Activated CD4-positive, alpha-beta memory T cell treated with anti-CD3 and anti-CD28 coated beads, Interleukin-2, amount 10 ng/mL, durations not matched to agents 7 days and 5 days (primary cell): ENCODE results near the gene RASSF5. TPM values are rescaled to one million over a fixed set of nuclear protein-coding genes. Genes with fewer than 3 reads are reported as not detected.
"Not testable (repeated sequence)": the region's sequence is repeated elsewhere in the genome, so short reads cannot be mapped to it uniquely, and the experiment has no call there.

ENCODE experiments used
- CTCF ChIA-PET: fragments of 350-600 bp; sonication (Branson Sonifier 250); formaldehyde crosslinking; loops from one replicate; lab custom pipeline; 2021; ENCODE audit warnings: antibody characterized with exemption, inconsistent platforms; lab: Charles Lee
- POLR2A ChIA-PET: fragments of 350-600 bp; sonication (Branson Sonifier 250); formaldehyde crosslinking; loops from one replicate; lab custom pipeline; 2021; ENCODE audit warnings: antibody characterized with exemption; lab: Charles Lee
- DNase-seq: peaks from one replicate; pipeline ENCODE4 v3.0.0-alpha.2; 2020
- H3K27ac Mint-ChIP-seq: one replicate; pipeline ENCODE4 v1.8.0; 2021; ENCODE audit warnings: mild to moderate bottlenecking, mixed read lengths
- H3K27me3 Mint-ChIP-seq: one replicate; pipeline ENCODE4 v1.8.0; 2021; ENCODE audit warnings: mixed read lengths
- H3K36me3 Mint-ChIP-seq: one replicate; pipeline ENCODE4 v1.8.0; 2021; ENCODE audit warnings: low read depth, mixed read lengths
- H3K4me1 Mint-ChIP-seq: one replicate; pipeline ENCODE4 v1.8.0; 2021; ENCODE audit warnings: mixed read lengths
- H3K4me3 Mint-ChIP-seq: one replicate; pipeline ENCODE4 v1.8.0; 2021; ENCODE audit warnings: mild to moderate bottlenecking, mixed read lengths
- H3K9me3 Mint-ChIP-seq: one replicate; pipeline ENCODE4 v1.8.0; 2021; ENCODE audit warnings: mixed read lengths
- total RNA-seq, 2 experiments: library from RNA; stranded (reverse); gene quantifications; one replicate each; pipeline ENCODE4 v1.2.3, GENCODE V29; 2021

The RASSF5 gene
- total RNA-seq, 2 experiments from 2014 or later: 213 to 216 TPM

DNA sequence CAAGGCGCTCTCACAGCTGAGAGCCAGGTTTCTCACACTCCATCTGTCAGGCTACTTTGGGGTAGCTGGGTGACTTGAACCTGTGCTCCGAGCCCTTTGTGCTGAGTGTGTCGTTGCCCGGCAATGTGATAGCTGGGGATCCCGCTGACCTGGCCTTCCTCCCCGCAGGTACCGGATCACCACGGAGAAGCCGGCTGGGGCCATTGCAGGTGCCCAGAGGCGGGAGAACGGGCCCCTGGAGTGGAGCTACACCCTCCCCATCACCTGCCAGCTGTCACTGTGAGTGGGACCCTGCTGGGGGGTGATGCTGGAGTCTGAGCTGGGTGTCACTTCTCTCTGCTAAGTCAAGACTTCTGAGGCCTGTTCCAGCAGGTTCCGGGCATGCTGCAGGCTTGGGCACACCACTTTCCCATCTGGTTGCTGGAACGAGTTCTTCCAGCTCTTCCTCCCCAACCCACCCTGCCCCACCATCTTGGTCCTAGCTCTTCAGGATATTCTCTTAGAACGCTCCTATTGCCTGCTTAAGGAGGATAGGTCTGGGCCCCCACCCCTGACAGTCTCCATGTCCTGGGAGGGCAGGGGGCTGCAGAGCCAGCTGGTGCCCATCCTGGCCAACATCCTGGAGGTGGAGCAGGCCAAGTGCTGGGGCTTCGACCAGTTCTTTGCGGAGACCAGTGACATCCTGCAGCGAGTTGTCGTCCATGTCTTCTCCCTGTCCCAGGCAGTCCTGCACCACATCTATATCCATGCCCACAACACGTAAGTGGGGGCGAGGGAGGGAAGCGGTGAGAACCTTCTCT, 29.6 kb upstream of the RASSF5 start:
- POLR2A ChIA-PET: no interaction called here
- peaks cover 84% of the 10 kb centered on the region for H3K36me3 Mint-ChIP-seq
- peaks cover 25% of the 10 kb centered on the region for H3K4me1 Mint-ChIP-seq
- no peak for DNase-seq
- CTCF ChIA-PET: interaction anchor here (0.8 to 4.0 kb wide), 8 partner anchors 12 to 186 kb away, joined by 3 to 36 read pairs (median 12); no protein-coding TSS in a partner anchor
- no peak overlapping the region for H3K27ac Mint-ChIP-seq
- no peak overlapping the region for H3K4me3 Mint-ChIP-seq
- no peaks in the 10 kb centered on the region for H3K27me3 Mint-ChIP-seq
- no peaks in the 10 kb centered on the region for H3K9me3 Mint-ChIP-seq

DNA sequence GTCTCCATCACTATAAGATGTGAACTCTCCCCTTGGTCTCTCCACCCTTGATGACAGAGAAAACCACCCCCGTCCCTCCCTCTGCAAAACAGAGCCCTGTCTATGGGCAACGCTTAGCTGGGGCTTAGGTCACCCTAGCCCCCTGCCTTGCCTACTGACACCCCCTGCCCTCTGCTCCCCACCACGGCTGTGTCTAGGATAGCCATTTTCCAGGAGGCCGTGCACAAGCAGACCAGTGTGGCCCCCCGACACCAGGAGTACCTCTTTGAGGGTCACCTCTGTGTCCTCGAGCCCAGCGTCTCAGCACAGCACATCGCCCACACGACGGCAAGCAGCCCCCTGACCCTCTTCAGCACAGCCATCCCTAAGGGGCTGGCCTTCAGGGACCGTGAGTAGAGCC, 28.6 kb upstream of the RASSF5 start:
- no peak for DNase-seq
- POLR2A ChIA-PET: interaction anchor here (1.2 to 1.6 kb wide), 3 partner anchors 8 to 16 kb away, joined by 7 to 10 read pairs (median 9); partner anchors contain the start of gene IKBKE
- H3K27me3 Mint-ChIP-seq: no peaks in the 10 kb centered on the region

DNA sequence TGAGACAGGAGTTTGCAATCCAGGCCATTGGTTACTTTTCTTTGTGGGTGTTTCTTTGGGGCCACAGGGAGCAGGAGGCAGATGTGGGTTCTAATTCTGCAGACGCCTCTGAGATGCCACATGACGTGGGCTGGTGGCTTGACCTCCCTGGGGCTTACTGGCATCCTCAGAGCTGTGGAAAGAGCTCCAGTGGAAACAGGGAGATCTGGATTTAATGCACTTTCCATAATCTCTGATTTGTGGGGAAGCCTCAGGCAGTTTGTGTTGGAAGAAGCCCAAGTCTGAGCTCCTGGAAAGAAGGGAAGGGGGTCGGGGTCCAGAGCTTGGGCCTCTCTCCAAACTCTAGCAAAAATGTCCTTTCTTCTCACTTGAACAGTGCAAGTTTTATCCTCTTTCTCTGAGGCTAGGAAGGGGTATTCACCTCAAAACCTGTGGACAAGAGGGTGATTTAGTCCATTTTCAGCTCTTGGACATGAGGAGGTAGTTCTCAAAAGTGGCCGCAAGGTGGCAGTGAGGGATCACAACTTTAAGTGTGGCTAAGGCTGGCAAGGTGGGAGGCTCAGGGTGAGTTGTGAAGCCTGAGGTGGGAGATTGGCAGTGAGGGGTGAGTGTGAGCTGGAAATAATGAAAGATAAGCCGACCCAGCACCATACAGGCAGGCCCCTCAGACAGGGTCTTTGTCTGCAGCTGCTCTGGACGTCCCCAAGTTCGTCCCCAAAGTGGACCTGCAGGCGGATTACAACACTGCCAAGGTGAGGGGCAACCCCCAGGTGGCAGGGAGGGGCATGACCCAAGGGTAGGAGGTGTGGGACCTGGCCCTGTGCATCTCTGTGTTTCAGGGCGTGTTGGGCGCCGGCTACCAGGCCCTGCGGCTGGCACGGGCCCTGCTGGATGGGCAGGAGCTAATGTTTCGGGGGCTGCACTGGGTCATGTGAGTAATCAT, 27.9 kb upstream of the RASSF5 start:
- Mint-ChIP-seq H3K9me3 (no peaks in the 10 kb centered on the region), H3K4me1 (peaks cover 10% of the 10 kb centered on the region), H3K36me3 (peaks cover 82% of the 10 kb centered on the region), H3K27me3 (no peaks in the 10 kb centered on the region), H3K4me3 (no peak overlapping the region), H3K27ac (peak overlapping the region; percentile 56)
- POLR2A ChIA-PET: interaction anchor here (0.8 to 1.6 kb wide), 4 partner anchors 9 to 72 kb away, joined by 3 to 10 read pairs (median 8); partner anchors contain the start of gene IKBKE
- CTCF ChIA-PET: interaction anchor here (0.6 to 4.4 kb wide), 45 partner anchors 8 to 433 kb away, joined by 3 to 49 read pairs (median 4); partner anchors contain the start of genes DYRK3, IKBKE, MAPKAPK2 and RASSF5
- peak; percentile 73 for DNase-seq

More for the DNA sequence above, 28.6 kb upstream of the RASSF5 start:
- Mint-ChIP-seq H3K4me3 (no peak overlapping the region), H3K9me3 (no peaks in the 10 kb centered on the region), H3K27ac (no peak overlapping the region), H3K4me1 (peaks cover 17% of the 10 kb centered on the region), H3K36me3 (peaks cover 85% of the 10 kb centered on the region)
- CTCF ChIA-PET: interaction anchor here (0.7 to 4.4 kb wide), 35 partner anchors 8 to 423 kb away, joined by 3 to 49 read pairs (median 4); partner anchors contain the start of genes IKBKE and RASSF5

DNA sequence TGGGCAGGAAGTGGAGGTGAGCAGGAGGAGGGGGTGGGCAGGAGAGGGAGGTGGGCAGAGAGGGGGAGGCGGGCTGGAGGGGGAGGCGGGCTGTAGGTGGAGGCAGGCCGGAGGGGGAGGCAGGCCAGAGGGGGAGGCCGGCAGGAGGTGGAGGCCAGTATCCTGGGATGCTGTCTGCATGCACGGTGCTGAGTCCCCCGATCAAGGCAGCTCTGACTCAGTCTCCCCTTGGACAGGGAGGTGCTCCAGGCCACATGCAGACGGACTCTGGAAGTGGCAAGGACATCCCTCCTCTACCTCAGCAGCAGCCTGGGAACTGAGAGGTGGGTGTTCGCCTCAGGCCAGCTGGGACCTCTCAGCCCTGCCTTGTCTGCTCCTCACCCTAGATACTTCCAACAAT, 27.1 kb upstream of the RASSF5 start:
- Mint-ChIP-seq H3K27me3 (no peaks in the 10 kb centered on the region), H3K36me3 (peaks cover 77% of the 10 kb centered on the region), H3K4me3 (no peak overlapping the region), H3K27ac (no peak overlapping the region), H3K4me1 (peaks cover 6% of the 10 kb centered on the region), H3K9me3 (no peaks in the 10 kb centered on the region)
- ChIA-PET POLR2A (interaction anchor here (1.1 to 1.6 kb wide), 3 partner anchors 9 to 17 kb away, joined by 3 to 10 read pairs (median 9); partner anchors contain the start of gene IKBKE), CTCF (interaction anchor here (0.9 to 4.4 kb wide), 20 partner anchors 10 to 432 kb away, joined by 3 to 49 read pairs (median 6); partner anchors contain the start of gene IKBKE)
- no peak for DNase-seq

DNA sequence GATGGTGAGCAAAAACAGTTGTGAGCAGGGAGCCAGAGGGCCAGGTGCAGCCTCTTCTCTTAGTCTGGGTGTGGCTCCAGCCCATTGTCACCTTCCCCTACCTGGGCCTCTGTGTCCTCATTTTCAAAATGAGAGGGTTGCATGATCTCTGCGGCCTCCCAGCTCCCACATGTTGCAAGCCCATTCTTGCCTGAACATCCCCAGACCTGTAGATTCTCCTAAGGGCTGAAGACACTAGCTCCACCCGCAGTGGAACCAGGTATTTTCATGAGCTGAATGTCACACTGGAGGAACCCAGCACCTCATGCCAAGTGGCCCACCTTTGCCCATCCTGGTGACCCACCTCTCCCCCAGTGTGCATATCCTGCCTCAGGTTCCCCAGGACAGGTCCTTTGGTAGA, 24.7 kb upstream of the RASSF5 start:
- no peaks in the 10 kb centered on the region for H3K27me3 Mint-ChIP-seq
- DNase-seq: no peak
- POLR2A ChIA-PET: interaction anchor here (0.7 to 2.0 kb wide), 2 partner anchors 12 to 196 kb away, joined by 4 to 9 read pairs; partner anchors contain the start of gene IKBKE
- H3K27ac Mint-ChIP-seq: no peak overlapping the region
- H3K9me3 Mint-ChIP-seq: no peaks in the 10 kb centered on the region
- H3K36me3 Mint-ChIP-seq: peaks cover 66% of the 10 kb centered on the region
- no peak overlapping the region for H3K4me3 Mint-ChIP-seq
- H3K4me1 Mint-ChIP-seq: peaks cover 3% of the 10 kb centered on the region
- CTCF ChIA-PET: interaction anchor here (0.7 to 4.4 kb wide), 5 partner anchors 12 to 181 kb away, joined by 3 to 49 read pairs (median 6); partner anchors contain the start of gene IKBKE

DNA sequence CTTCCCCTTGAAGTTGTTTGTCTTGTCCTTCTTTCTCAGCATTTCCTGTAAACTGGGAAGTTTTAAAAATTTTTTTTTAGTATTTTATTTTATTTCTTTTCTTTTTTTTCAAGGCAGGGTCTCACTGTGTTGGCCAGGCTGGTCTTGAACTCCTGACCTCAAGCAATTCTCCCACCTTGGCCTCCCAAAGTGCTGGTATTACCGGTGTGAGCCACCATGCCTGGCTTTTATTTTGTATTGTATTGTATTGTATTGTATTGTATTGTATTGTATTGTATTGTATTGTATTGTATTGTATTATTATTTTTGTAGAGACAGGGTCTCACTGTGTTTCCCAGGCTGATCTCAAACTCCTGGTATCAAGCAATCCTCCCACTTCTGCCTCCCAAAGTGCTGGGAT, 23.5 kb upstream of the RASSF5 start:
- H3K9me3 Mint-ChIP-seq, H3K4me3 Mint-ChIP-seq, H3K4me1 Mint-ChIP-seq, H3K27ac Mint-ChIP-seq, DNase-seq, H3K27me3 Mint-ChIP-seq: not testable (repeated sequence)
- ChIA-PET CTCF (interaction anchor here (0.9 to 1.8 kb wide), 3 partner anchors 99 to 180 kb away, joined by 3 to 6 read pairs (median 3); no protein-coding TSS in a partner anchor), POLR2A (interaction anchor here (1.2 kb wide), 1 partner anchor 27 kb away, joined by 3 read pairs; no protein-coding TSS in a partner anchor)
- peaks cover 64% of the 10 kb centered on the region for H3K36me3 Mint-ChIP-seq

DNA sequence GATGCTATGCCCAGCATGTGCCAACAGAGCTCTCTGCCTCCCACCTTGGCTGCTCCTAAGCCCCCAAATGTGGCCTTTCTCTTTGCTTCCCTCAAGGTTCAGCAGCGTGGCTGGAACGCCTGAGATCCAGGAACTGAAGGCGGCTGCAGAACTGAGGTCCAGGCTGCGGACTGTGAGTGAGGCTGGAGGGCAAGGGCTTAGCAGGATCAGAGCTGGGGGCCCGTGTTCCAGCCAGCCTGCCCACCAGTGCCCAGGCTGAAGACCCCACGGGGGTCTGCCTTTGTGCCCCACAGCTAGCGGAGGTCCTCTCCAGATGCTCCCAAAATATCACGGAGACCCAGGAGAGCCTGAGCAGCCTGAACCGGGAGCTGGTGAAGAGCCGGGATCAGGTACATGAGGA, 22.4 kb upstream of the RASSF5 start:
- no peak overlapping the region for H3K4me3 Mint-ChIP-seq
- no peak for DNase-seq
- ChIA-PET CTCF (interaction anchor here (0.9 to 1.0 kb wide), 2 partner anchors 108 to 179 kb away, joined by 3 read pairs; no protein-coding TSS in a partner anchor), POLR2A (interaction anchor here (0.5 to 1.9 kb wide), 3 partner anchors 13 to 738 kb away, joined by 3 to 4 read pairs (median 3); no protein-coding TSS in a partner anchor)
- no peaks in the 10 kb centered on the region for H3K9me3 Mint-ChIP-seq
- H3K36me3 Mint-ChIP-seq: peaks cover 56% of the 10 kb centered on the region
- H3K27me3 Mint-ChIP-seq: no peaks in the 10 kb centered on the region
- H3K4me1 Mint-ChIP-seq: no peaks in the 10 kb centered on the region
- no peak overlapping the region for H3K27ac Mint-ChIP-seq

DNA sequence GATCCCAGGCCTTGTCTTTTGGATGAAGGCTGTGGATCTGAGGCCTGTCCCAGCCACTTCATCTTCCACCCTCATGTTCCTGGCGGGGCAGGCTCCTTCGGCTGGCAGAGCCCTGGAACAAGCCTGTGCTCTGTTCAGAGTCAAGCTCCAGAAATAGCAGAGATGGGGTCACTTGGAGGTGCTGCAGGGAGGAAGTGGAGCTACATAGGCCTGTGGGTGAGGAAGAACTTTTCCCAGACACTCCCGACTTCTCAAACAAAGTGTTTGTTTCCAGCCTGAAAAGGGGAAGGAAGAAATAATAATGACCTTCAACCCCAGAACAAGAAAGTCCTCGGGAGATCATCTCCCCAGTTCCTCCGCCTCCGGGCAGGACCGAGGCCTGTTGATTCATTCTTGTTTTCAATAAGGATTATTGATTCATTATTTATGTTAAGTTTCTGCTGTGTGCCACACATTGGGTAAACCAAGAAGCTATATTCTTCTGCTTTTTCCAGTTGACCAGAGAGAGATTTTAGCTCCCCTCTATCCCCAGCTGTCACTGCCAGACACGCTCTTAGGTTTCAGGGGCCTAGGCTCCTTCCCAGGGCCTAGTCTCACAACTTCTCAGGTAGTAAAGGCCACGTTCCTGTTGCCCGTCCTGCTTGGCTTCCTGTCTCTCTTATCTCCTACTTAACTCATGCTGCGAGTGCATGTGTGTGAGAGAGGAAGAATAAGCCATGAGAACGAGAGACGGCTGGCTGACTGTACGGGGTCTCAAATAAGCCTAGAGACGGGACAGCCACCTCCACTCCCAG, 20.1 kb upstream of the RASSF5 start:
- no peaks in the 10 kb centered on the region for H3K27me3 Mint-ChIP-seq
- DNase-seq: no peak
- ChIA-PET CTCF (interaction anchor here (1.1 kb wide), 1 partner anchor 8 kb away, joined by 3 read pairs; no protein-coding TSS in a partner anchor), POLR2A (no interaction called here)
- H3K4me3 Mint-ChIP-seq: no peak overlapping the region
- no peaks in the 10 kb centered on the region for H3K9me3 Mint-ChIP-seq
- H3K4me1 Mint-ChIP-seq: peaks cover 11% of the 10 kb centered on the region
- peaks cover 56% of the 10 kb centered on the region for H3K36me3 Mint-ChIP-seq
- H3K27ac Mint-ChIP-seq: no peak overlapping the region

DNA sequence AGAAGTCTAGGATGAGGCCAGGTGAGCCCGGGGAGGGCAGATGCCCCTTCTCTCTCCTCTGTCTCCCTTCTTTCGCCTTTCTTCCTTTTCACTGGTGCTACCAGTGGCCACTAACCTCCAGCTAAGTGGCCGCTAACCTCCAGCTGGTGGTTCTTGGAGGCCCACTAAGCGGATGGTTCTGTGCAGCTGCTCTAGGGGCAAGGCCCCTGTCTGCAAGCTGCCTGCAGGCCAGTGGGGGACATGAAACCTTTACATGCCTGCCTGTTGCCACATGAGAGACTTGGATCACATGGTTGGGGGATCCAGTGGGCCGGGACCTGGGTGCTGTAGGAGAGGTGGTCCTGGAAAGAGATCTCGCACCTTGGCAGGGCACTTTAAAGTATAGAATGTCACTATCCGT, 19.4 kb upstream of the RASSF5 start:
- POLR2A ChIA-PET: no interaction called here
- Mint-ChIP-seq H3K27me3 (no peaks in the 10 kb centered on the region), H3K4me1 (peaks cover 11% of the 10 kb centered on the region), H3K36me3 (peaks cover 55% of the 10 kb centered on the region), H3K4me3 (no peak overlapping the region), H3K9me3 (no peaks in the 10 kb centered on the region), H3K27ac (no peak overlapping the region)
- no peak for DNase-seq
- CTCF ChIA-PET: interaction anchor here (1.1 kb wide), 1 partner anchor 9 kb away, joined by 3 read pairs; no protein-coding TSS in a partner anchor

DNA sequence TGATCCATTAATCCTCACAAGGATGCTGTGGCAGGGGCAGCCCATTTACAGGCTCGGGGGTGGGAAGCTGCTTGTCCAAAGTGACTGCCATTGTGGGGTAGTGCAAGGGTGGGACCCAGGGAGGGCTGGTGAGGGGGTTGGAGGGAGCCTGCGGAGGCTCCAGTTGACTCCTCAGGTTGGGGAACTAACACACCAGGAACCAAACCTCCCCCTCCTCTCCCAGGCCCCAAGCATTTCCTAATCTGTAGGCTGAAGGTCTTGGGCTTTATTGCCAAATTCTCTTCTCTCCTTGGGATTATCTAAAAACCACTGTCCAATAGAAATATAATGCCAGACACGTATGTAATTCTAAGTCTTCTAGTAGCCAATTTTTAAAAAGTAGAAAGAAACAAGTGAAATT, 18.9 kb upstream of the RASSF5 start:
- ChIA-PET CTCF (interaction anchor here (1.1 to 4.4 kb wide), 3 partner anchors 9 to 176 kb away, joined by 3 to 43 read pairs (median 4); no protein-coding TSS in a partner anchor), POLR2A (no interaction called here)
- no peak for DNase-seq
- H3K27ac Mint-ChIP-seq: no peak overlapping the region
- H3K36me3 Mint-ChIP-seq: peaks cover 54% of the 10 kb centered on the region
- no peak overlapping the region for H3K4me3 Mint-ChIP-seq
- H3K4me1 Mint-ChIP-seq: peaks cover 11% of the 10 kb centered on the region
- H3K27me3 Mint-ChIP-seq: no peaks in the 10 kb centered on the region
- H3K9me3 Mint-ChIP-seq: no peaks in the 10 kb centered on the region
